Stimulated activated CD4-positive, alpha-beta T cell treated with anti-CD3 and anti-CD28 coated beads, Interleukin-15, amount 100 ng/mL, for 1 hour (primary cell): ENCODE data around the gene KMT5C.

ENCODE experiments used
- DNase-seq, 2 donors: peaks; one replicate each; pipeline ENCODE4 v3.0.0-alpha.2; 2020; ENCODE audit warnings: low read depth in 1 of 2, low spot score in 1 of 2

The KMT5C gene

GRCh38 chr19:55384920-55385723 lies 45.4 kb downstream of the KMT5C start:
- DNase-seq = peak; percentile 88 to 93

GRCh38 chr19:55385724-55386492 lies 46.2 kb downstream of the KMT5C start, which contains the start of gene RPL28:
RPL28 (plus strand) TSS chr19:55385932; CDS start chr19:55386358, 426 bp downstream.
- DNase-seq = peak; percentile 95 to 97

GRCh38 chr19:55386493-55386971 lies 46.9 kb downstream of the KMT5C start:
- DNase-seq = no peak

GRCh38 chr19:55387736-55388497 lies 48.2 kb downstream of the KMT5C start:
- no peak for DNase-seq

GRCh38 chr19:55389386-55390317 lies 50.0 kb downstream of the KMT5C start:
- no peak for DNase-seq

- DNase-seq = no peak
These were observed 50.8 kb downstream of the KMT5C start for GRCh38 chr19:55390461-55390880.

GRCh38 chr19:55391191-55391670 lies 51.6 kb downstream of the KMT5C start:
- DNase-seq = no peak

GRCh38 chr19:55391702-55392615 lies 52.3 kb downstream of the KMT5C start:
- DNase-seq = no peak

GRCh38 chr19:55392820-55393761 lies 53.4 kb downstream of the KMT5C start:
- DNase-seq = no peak
